Left lobe of liver (tissue), 2 donors: Measurements from ENCODE around the gene ZNF92. TPM values are rescaled to one million over a fixed set of nuclear protein-coding genes. Genes with fewer than 3 reads are reported as not detected.
"Not testable (repeated sequence)": the region's sequence is repeated elsewhere in the genome, so short reads cannot be mapped to it uniquely, and the experiment has no call there.

Source experiments
- ATAC-seq: fragments of 200-7000 bp; cut with Tn5 transposase; one replicate; pipeline ENCODE4 v1.9.1; 2020; ENCODE audit warnings: mild to moderate bottlenecking, moderate library complexity
- DNase-seq: peaks from one replicate; pipeline ENCODE4 v3.0.0-alpha.2; 2020; ENCODE audit warnings: low spot score
- total RNA-seq: library from RNA; stranded (reverse); gene quantifications from one replicate; pipeline ENCODE4 v1.2.1, GENCODE V29; 2021
- donor health status: DM: no; HTN: no; CAD: no; lungs with moderate emphysema.
- donor health status: DM: no; HTN: yes; CAD: no.

ZNF92 gene
- total RNA-seq, 1 donor from 2014 or later = 1.9 TPM

DNA sequence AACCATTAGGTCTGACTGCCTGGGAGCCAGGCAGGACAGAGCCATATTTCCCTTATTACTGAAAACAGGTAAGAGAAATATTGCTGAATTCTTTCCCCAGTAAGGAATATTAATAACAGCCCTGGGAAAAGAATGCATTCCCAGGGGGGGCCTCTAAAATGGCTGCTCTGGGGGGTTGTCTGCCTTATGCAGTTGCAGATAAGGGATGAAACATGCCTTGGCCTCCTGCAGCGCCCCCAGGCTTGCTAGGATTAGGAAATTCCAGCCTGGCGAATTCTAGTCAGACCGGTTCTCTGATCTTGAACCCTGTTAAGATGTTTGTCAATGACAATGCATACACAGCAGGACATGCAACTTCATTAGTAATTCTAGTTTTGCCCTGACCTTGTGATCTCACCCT is 49.6 kb downstream of the ZNF92 start:
- not testable (repeated sequence) for DNase-seq, ATAC-seq

DNA sequence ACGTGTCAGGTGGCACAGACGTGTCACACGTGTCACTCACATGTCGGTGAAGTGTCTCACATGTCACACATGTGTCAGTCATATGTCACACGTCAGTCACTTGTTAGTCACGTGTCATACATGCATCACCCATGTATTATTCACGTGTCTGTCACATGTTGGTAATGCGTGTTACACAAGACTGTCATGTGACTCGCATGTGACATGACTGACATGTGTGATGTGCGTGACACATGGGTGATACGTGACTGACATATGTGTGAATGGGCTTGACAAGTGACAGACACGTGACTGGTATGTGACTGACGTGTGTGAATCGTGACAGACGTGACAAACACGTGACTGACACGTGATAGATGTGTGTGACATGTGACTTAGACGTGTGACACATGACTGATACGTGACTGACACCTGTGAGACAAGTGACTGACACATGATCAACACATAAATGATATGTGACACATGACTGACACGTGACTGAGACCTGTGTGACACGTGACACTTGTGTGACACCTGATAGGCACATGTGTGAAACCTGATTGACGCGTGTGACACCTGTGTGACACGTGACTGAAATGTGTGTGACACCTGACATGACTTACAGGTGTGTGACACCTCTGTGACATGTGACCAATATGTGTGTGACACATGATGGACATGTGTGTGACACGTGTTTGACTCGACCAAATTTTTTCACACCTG is 56.1 kb downstream of the ZNF92 start:
- ATAC-seq = no peak

DNA sequence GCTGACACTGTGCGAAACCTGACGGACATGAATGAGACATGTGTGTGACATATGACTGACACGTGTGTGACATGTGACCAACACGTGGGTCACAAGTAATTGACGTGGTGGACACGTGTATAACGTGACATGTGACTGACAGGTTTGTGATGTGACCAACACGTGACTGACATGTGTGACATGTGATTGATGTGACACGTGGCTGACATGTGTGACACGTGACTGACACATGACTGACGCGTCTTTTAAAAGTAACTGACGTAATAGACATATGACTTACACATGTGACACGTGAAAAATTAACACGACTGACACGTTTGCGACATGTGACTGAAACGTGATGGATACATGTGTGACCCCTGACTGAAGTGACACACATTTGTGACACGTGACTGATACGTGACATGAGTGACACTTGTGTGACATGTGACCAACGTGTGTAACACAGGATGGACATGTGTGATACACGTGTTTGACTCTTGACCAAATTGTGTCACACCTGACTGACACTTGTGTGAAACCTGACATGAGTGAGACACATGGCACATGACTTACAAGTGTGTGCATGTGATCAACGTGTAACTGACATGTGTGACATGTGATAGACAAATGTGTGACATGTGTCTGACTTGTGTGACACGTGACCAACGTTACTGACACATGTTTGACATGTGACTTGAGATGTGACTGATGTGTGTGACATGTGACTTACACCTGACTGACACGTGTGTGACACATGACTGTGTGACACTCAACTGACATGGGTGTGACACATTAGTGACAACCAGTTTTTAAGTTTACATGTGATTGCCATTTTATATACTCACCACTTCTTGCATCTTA is 56.9 kb downstream of the ZNF92 start:
- ATAC-seq = no peak
- DNase-seq = no peak

More for the DNA sequence above, 56.1 kb downstream of the ZNF92 start:
- DNase-seq = no peak

DNA sequence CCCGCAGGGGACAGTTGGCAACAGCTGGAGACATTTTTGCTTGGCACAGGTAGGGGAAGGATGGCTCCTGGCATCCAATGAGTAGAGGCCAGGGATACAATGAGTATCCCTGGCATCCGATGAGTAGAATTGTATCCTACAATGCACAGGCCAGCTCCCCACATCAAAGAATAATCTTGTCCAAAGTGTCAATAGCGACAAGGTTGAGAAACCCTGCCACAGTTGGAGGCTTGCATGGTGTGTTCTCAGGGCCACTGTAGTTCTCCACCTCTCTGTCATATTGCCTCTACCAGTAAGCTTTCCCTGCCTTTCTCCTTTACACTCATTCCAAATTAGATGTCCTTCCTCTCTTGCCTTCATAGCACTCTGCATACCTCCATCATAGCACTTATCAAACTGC is 60.7 kb downstream of the ZNF92 start:
- DNase-seq (no peak), ATAC-seq (no peak)

DNA sequence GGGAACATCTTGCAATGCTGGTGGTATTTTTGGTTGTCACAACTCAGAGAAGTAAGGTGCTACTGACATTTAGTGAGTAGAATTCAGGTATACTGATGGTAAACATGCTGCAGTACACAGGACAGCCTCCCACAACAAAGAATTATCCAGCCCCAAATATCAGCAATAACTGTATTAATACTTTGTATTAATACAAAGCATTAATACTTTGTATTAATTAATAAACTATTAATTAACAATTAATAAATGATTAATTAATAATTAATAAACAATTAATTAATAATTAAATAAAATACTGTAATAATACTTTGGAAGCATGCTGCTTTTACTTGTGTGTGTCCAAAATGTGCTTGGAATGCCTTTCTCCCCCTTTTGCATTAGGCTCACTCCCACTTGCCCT is 62.5 kb downstream of the ZNF92 start:
- ATAC-seq (no peak), DNase-seq (no peak)

DNA sequence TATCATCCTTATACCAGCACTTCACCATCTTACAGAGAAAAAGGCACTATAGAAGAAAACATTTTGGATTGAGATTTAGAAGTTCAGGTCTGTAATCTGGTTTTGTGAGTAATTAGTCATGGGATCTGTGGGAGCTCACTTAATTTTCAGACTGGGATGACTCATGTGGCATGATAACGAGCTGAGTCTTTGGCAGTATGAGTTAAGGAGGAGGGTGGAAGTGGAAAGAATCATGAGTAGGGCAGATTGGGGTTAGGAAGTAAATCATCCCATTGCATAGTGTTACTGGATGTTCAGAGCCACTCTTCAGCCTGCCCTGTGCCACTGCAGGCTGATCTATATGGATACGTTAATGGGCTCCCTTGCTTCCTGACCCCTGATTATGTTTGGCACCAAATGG is 64.9 kb downstream of the ZNF92 start:
- no peak for DNase-seq
- no peak for ATAC-seq

DNA sequence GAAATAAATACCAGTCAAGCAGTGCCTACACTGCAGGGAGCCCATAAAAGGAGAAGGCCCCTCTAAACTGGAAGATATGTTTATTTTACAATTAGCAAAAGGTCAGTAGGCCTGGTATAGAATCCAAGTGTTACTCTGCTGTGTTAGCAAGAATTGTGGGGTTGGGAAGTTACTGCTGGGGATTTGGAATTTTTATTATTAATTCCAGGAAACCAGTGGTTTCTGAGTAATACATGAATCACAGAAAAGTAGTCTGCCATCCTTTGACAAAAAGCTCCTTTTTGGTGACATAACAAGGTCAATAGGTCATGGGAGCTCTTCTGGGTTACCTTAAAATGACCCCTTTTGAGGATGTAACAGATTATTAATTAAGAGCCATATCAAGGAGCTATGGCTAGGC is 67.4 kb downstream of the ZNF92 start:
- no peak for ATAC-seq

DNA sequence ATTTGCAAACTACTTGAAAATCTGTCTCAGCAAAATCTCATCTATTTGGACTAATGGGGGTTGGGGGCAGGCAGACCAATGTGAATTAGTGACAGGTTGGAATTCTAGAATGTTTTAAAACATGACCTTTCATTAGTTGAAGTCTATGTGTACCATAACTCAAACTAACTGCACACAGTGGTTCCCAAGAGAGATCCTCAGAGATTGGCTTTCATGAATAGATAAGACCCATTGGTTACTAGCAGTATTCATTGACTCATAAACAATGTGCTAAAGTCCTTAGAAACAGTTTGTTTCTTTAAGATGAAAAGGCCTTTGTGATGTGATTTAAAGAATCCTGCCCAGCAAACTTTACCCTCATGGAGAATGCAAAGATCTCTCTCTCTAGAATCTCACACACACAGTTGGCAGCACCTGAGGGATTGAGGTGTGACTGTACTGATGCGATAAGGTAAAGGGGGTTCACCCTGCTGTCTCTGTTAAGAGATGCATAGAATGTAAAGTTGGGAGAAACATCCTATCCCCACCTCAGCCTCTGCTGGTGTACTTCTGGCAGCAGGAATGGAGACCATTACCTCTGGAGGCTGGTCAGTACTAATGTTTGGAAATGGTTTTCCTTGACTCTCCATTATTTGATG is 70.7 kb downstream of the ZNF92 start:
- no peak for DNase-seq

More for the DNA sequence above, 67.4 kb downstream of the ZNF92 start:
- DNase-seq = no peak

DNA sequence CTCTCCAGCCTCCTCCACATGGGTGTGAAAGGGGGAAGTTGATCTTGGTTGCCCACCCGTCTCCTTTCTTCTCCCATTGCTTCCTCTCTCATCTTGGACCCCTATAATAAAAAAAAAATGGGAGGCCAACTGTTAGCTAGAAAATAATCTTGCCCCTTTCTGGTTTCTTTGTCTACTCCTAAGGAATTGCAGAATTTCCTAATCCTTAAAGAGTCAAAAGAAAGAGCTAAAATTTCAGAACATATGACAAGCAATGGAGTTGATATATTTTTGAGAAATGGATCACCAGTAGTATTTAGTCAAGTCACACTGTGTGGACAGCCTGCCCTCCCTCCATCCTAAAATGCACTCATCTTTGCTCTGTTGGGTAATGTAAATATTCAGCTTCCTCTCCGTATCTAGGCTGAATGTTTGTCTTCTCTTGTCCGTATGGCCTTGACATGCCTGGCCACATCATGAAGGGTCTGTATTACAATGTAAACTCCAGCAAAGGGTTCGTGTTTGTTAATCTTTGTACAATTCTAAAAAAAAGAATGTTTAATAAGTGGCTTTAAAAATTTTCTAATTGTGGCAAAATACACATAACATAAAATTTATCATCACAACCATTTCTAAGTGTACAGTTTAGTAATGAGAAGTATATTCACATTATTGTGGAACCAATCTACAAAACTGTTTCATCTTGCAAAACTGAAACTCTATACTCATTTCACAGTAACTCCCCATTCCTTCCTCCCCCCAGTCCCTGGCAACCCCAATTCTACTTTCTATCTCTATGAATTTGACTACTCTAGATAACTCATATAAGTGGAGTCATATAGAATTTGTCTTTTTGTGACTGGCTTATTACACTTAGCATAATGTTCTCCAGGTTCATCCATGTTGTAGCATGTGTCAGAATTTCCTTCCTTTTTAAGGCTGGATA is 71.5 kb downstream of the ZNF92 start:
- DNase-seq (no peak), ATAC-seq (no peak)

More for the DNA sequence above, 70.7 kb downstream of the ZNF92 start:
- ATAC-seq = no peak

DNA sequence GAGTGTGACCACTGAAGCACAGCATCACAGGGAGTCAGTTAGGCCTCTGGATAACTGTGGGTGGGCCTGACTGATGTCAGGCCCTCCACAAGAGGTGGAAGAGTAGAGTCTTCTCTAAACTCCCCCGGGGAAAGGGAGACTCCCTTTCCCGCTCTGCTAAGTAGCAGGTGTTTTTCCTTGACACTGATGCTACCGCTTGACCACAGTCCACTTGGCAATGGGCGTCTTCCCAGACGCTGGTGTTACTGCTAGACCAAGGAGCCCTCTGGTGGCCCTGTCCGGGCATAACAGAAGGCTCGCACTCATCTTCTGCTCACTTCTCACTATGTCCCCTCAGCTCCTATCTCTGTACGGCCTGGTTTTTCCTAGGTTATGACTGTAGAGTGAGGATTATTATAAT is 73.4 kb downstream of the ZNF92 start:
- not testable (repeated sequence) for ATAC-seq, DNase-seq

DNA sequence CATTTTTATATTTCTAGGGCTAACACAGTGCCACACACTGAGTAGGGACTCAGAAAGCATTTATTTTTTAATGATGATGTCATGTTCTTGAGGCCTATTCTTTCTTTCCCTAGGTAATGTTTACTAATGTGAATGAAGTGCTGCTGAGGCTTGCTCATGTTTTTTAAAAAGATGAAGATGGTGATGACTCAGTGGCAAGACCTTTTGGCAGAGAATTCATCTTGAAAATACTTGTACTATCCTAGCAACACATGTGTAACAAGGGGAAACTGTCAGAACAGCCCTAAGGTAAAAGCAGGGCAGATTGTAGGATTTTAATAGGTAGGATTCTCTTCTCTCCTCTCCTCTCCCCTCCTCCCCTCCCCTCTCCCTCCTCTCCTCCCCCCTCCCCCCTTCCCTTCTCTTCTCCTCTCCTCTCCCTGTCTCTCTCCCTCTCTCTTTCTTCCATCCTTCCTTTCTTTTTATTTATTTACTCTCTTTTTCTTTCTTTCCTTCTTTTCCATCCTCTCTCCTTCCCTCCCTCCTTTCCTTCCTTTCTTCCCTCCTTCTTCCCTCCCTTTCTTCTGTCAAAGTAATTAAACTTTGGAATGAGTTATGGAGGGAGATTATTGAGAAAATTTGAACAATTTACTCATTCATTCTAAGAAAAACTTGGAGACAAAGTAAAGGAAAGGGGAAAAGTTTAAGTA is 75.3 kb downstream of the ZNF92 start:
- ATAC-seq (no peak), DNase-seq (no peak)

DNA sequence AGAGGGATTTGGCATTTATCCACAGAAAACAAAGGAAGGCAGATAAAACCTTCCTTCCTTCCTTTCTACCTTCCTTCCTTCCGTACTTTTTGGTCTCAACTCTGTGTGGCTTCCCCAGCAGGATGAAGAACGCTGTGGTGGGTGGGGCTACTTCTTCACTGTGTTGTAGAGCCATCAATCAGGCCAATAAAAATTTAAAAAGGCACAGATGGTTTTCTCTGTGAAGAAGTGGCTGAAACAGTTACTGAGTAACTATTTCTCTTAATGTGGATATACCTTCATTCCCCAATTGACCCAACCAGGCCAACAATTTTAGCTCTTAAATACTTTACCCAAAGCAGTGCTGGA is 75.8 kb downstream of the ZNF92 start:
- ATAC-seq (no peak), DNase-seq (no peak)
